Aortic smooth muscle cell (primary cell): ENCODE measurements around the gene VGLL3. TPM values are rescaled to one million over a fixed set of nuclear protein-coding genes. Genes with fewer than 3 reads are reported as not detected.

ENCODE experiments used
- total RNA-seq: library from RNA; depleted of rRNA; stranded (reverse); fragments of >200 nt; gene quantifications from 2 replicates; pipeline ENCODE4 v1.2.3, GENCODE V29; 2014

Gene VGLL3
- total RNA-seq = 14.5 and 17.8 TPM in 2 replicates

GRCh38 chr3:86990734-86991481 is at the start of gene VGLL3:
VGLL3 (minus strand) TSS chr3:86991149; CDS start chr3:86990743, 406 bp downstream.

Other genes starting within 250 kb of the VGLL3 start
- 18.5 and 23.9 TPM in 2 replicates for gene CHMP2B, start 236.2 kb upstream of the VGLL3 start, total RNA-seq